HEK293 (cell line): ENCODE measurements around the gene PPP1R14B.

Experiments used
- CTCF ChIA-PET: fragments of 350-600 bp; formaldehyde crosslinking; extraction: SDS; loops from one replicate; lab custom pipeline; 2021; ENCODE audit warnings: antibody characterized with exemption; lab: Yijun Ruan, JAX
- POLR2A ChIA-PET: fragments of 300-600 bp; formaldehyde crosslinking; extraction: SDS; loops from one replicate; lab custom pipeline; 2020; ENCODE audit warnings: antibody characterized with exemption, inconsistent platforms; lab: Yijun Ruan, JAX
- H3K27ac ChIP-seq: fragments of 200-500 bp; sonication (Bioruptor generic); 2 replicates; pipeline ENCODE4 v1.5.1; 2014; ENCODE audit warnings: low read depth, low read length, control low read depth, inconsistent platforms; ENCODE audit errors: extremely low read depth
- H3K36me3 ChIP-seq, 2 experiments: fragments of 200-500 bp in 1 of 2; sonication (Bioruptor generic) in 1 of 2; 1 replicate in 1 of 2; 2 replicates in 1 of 2; pipeline ENCODE4 v1.5.1; 2014 to 2017; ENCODE audit warnings: inconsistent platforms in 2 of 2, low read length in 2 of 2; ENCODE audit not compliant: control insufficient read depth in 2 of 2, insufficient read depth in 1 of 2
- H3K4me1 ChIP-seq: fragments of 200-500 bp; sonication (Bioruptor generic); 2 replicates; pipeline ENCODE4 v1.5.1; 2014; ENCODE audit warnings: mild to moderate bottlenecking, low read length, inconsistent platforms; ENCODE audit not compliant: control insufficient read depth, insufficient read depth
- H3K4me3 ChIP-seq: 2 replicates; pipeline ENCODE4 v1.5.1; 2011; ENCODE audit warnings: low read depth, mild to moderate bottlenecking, control low read depth, low read length, moderate library complexity
- H3K9me3 ChIP-seq: fragments of 200-500 bp; sonication (Bioruptor generic); 2 replicates; pipeline ENCODE4 v1.5.1; 2014; ENCODE audit warnings: low read depth, low read length, inconsistent platforms; ENCODE audit not compliant: control insufficient read depth, insufficient read depth
- GLIS1 ChIP-seq: fragments of 450-650 bp; formaldehyde crosslinking; IDR thresholded peaks from 2 replicates; pipeline ENCODE4 v1.5.1; 2016; ENCODE audit warnings: missing biosample characterization, missing genetic modification characterization
- SETDB1 ChIP-seq: IDR thresholded peaks from one replicate; pipeline ENCODE4 v1.6.1; 2017; ENCODE audit warnings: mild to moderate bottlenecking, low read length, moderate library complexity, mixed read lengths; ENCODE audit not compliant: insufficient read length
- ZNF112 ChIP-seq: fragments of 450-650 bp; formaldehyde crosslinking; IDR thresholded peaks from 2 replicates; pipeline ENCODE4 v1.5.0; 2017; ENCODE audit warnings: missing biosample characterization, missing genetic modification characterization
- ZNF155 ChIP-seq: fragments of 450-650 bp; formaldehyde crosslinking; IDR thresholded peaks from 2 replicates; pipeline ENCODE4 v1.5.1; 2016; ENCODE audit warnings: missing biosample characterization, missing genetic modification characterization
- ZNF16 ChIP-seq: fragments of 450-650 bp; formaldehyde crosslinking; IDR thresholded peaks from 2 replicates; pipeline ENCODE4 v1.5.1; 2016; ENCODE audit warnings: low read depth, missing biosample characterization, missing genetic modification characterization
- ZNF211 ChIP-seq: fragments of 450-650 bp; formaldehyde crosslinking; IDR thresholded peaks from 2 replicates; pipeline ENCODE4 v1.5.1; 2016; ENCODE audit warnings: low read depth, missing biosample characterization, missing genetic modification characterization
- ZNF394 ChIP-seq: fragments of 450-650 bp; formaldehyde crosslinking; IDR thresholded peaks from 2 replicates; pipeline ENCODE4 v1.5.1; 2016; ENCODE audit warnings: missing biosample characterization, missing genetic modification characterization, mild to moderate bottlenecking, moderate library complexity, borderline replicate concordance
- ZNF529 ChIP-seq: fragments of 450-650 bp; formaldehyde crosslinking; IDR thresholded peaks from 2 replicates; pipeline ENCODE4 v1.5.1; 2017; ENCODE audit warnings: missing genetic modification characterization, missing biosample characterization; ENCODE audit not compliant: insufficient replicate concordance
- ZNF544 ChIP-seq: fragments of 450-650 bp; formaldehyde crosslinking; IDR thresholded peaks from 2 replicates; pipeline ENCODE4 v1.5.0; 2017; ENCODE audit warnings: missing biosample characterization, missing genetic modification characterization
- ZNF555 ChIP-seq: fragments of 450-650 bp; formaldehyde crosslinking; conservative IDR thresholded peaks from 2 replicates; pipeline ENCODE4 v1.5.1; 2017; ENCODE audit warnings: missing biosample characterization, mild to moderate bottlenecking, missing genetic modification characterization, inconsistent platforms
- TF ChIP-seq, protein P1 (sequence below): fragments of 450-650 bp; formaldehyde crosslinking; IDR thresholded peaks from 2 replicates; pipeline ENCODE4 v1.5.1; 2017; ENCODE audit warnings: missing biosample characterization, missing genetic modification characterization
- TF ChIP-seq, protein P2 (sequence below): fragments of 450-650 bp; IDR thresholded peaks from 2 replicates; pipeline ENCODE4 v1.5.1; 2018; ENCODE audit warnings: missing biosample characterization, mild to moderate bottlenecking, missing genetic modification characterization
- TF ChIP-seq, protein P3 (sequence below): fragments of 450-650 bp; formaldehyde crosslinking; IDR thresholded peaks from 2 replicates; pipeline ENCODE4 v1.5.1; 2017; ENCODE audit warnings: missing biosample characterization, missing genetic modification characterization
- TF ChIP-seq, protein P4 (sequence below): fragments of 450-650 bp; formaldehyde crosslinking; conservative IDR thresholded peaks from 2 replicates; pipeline ENCODE4 v1.5.1; 2016; ENCODE audit warnings: low read depth, missing biosample characterization, missing genetic modification characterization
- TF ChIP-seq, protein P5 (sequence below): fragments of 450-650 bp; formaldehyde crosslinking; IDR thresholded peaks from 2 replicates; pipeline ENCODE4 v1.5.1; 2016; ENCODE audit warnings: missing biosample characterization, missing genetic modification characterization

Gene PPP1R14B

DNA sequence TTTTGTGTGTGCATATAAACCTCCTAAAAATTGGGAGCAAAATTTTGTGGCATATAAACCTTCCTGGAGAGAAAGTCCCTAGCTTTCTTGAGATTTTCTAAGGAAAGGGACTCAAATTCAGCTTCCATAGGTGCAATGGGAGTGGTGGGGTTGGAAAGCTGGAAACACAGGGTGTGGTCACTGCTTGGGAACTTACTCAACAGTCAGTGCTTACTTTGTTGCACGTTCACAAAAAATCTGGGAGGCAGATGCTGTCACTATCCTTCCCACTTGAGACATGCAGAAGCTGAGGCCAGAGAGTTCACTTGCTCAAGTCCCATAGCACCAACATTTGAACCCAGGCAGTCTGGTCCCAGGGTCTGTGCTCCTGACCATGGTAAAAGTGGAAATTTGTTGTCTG is 49.5 kb upstream of the PPP1R14B start:
- Histone ChIP-seq H3K4me3 (no peak overlapping the region), H3K27ac (no peak overlapping the region), H3K36me3 (no peaks in the 10 kb centered on the region), H3K4me1 (no peaks in the 10 kb centered on the region), H3K9me3 (no peaks in the 10 kb centered on the region)
- ChIA-PET POLR2A (no interaction called here), CTCF (interaction anchor here (0.6 to 1.7 kb wide), 7 partner anchors 8 to 467 kb away, joined by 3 to 13 read pairs (median 4); partner anchors contain the start of gene PLCB3)
- no peak for TF ChIP-seq ZNF211
- TF ChIP-seq ZNF16 (tag by site-specific recombination): no peak
- no peak for TF ChIP-seq ZNF555
- no peak for TF ChIP-seq ZNF544 (tag by site-specific recombination)
- TF ChIP-seq, protein P1, sequence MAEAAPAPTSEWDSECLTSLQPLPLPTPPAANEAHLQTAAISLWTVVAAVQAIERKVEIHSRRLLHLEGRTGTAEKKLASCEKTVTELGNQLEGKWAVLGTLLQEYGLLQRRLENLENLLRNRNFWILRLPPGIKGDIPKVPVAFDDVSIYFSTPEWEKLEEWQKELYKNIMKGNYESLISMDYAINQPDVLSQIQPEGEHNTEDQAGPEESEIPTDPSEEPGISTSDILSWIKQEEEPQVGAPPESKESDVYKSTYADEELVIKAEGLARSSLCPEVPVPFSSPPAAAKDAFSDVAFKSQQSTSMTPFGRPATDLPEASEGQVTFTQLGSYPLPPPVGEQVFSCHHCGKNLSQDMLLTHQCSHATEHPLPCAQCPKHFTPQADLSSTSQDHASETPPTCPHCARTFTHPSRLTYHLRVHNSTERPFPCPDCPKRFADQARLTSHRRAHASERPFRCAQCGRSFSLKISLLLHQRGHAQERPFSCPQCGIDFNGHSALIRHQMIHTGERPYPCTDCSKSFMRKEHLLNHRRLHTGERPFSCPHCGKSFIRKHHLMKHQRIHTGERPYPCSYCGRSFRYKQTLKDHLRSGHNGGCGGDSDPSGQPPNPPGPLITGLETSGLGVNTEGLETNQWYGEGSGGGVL (tag by site-specific recombination): no peak
- TF ChIP-seq ZNF394: no peak
- TF ChIP-seq, protein P2, sequence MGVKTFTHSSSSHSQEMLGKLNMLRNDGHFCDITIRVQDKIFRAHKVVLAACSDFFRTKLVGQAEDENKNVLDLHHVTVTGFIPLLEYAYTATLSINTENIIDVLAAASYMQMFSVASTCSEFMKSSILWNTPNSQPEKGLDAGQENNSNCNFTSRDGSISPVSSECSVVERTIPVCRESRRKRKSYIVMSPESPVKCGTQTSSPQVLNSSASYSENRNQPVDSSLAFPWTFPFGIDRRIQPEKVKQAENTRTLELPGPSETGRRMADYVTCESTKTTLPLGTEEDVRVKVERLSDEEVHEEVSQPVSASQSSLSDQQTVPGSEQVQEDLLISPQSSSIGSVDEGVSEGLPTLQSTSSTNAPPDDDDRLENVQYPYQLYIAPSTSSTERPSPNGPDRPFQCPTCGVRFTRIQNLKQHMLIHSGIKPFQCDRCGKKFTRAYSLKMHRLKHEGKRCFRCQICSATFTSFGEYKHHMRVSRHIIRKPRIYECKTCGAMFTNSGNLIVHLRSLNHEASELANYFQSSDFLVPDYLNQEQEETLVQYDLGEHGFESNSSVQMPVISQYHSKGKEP (tag by site-specific recombination): no peak
- TF ChIP-seq, protein P3, sequence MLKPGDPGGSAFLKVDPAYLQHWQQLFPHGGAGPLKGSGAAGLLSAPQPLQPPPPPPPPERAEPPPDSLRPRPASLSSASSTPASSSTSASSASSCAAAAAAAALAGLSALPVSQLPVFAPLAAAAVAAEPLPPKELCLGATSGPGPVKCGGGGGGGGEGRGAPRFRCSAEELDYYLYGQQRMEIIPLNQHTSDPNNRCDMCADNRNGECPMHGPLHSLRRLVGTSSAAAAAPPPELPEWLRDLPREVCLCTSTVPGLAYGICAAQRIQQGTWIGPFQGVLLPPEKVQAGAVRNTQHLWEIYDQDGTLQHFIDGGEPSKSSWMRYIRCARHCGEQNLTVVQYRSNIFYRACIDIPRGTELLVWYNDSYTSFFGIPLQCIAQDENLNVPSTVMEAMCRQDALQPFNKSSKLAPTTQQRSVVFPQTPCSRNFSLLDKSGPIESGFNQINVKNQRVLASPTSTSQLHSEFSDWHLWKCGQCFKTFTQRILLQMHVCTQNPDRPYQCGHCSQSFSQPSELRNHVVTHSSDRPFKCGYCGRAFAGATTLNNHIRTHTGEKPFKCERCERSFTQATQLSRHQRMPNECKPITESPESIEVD (tag by site-specific recombination): no peak
- TF ChIP-seq SETDB1: no peak
- no peak for TF ChIP-seq ZNF529 (tag by site-specific recombination)
- no peak for TF ChIP-seq ZNF112 (tag by site-specific recombination)
- no peak for TF ChIP-seq ZNF155 (tag by site-specific recombination)
- TF ChIP-seq, protein P4, sequence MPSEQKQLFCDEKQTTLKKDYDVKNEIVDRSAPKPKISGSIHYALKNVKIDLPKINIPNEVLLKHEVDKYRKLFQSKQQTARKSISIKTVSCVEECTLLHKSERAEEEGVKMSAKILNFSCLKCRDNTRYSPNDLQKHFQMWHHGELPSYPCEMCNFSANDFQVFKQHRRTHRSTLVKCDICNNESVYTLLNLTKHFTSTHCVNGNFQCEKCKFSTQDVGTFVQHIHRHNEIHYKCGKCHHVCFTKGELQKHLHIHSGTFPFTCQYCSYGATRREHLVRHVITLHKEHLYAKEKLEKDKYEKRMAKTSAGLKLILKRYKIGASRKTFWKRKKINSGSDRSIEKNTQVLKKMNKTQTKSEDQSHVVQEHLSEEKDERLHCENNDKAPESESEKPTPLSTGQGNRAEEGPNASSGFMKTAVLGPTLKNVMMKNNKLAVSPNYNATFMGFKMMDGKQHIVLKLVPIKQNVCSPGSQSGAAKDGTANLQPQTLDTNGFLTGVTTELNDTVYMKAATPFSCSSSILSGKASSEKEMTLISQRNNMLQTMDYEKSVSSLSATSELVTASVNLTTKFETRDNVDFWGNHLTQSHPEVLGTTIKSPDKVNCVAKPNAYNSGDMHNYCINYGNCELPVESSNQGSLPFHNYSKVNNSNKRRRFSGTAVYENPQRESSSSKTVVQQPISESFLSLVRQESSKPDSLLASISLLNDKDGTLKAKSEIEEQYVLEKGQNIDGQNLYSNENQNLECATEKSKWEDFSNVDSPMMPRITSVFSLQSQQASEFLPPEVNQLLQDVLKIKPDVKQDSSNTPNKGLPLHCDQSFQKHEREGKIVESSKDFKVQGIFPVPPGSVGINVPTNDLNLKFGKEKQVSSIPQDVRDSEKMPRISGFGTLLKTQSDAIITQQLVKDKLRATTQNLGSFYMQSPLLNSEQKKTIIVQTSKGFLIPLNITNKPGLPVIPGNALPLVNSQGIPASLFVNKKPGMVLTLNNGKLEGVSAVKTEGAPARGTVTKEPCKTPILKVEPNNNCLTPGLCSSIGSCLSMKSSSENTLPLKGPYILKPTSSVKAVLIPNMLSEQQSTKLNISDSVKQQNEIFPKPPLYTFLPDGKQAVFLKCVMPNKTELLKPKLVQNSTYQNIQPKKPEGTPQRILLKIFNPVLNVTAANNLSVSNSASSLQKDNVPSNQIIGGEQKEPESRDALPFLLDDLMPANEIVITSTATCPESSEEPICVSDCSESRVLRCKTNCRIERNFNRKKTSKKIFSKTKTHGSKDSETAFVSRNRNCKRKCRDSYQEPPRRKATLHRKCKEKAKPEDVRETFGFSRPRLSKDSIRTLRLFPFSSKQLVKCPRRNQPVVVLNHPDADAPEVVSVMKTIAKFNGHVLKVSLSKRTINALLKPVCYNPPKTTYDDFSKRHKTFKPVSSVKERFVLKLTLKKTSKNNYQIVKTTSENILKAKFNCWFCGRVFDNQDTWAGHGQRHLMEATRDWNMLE (tag by site-specific recombination): no peak
- no peak for TF ChIP-seq GLIS1 (tag by site-specific recombination)
- TF ChIP-seq, protein P5, sequence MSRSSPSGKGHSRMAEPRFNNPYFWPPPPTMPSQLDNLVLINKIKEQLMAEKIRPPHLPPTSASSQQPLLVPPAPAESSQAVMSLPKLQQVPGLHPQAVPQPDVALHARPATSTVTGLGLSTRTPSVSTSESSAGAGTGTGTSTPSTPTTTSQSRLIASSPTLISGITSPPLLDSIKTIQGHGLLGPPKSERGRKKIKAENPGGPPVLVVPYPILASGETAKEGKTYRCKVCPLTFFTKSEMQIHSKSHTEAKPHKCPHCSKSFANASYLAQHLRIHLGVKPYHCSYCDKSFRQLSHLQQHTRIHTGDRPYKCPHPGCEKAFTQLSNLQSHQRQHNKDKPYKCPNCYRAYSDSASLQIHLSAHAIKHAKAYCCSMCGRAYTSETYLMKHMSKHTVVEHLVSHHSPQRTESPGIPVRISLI (tag by site-specific recombination): no peak
